HEK293 (cell line): ENCODE measurements around the gene TIMM17A.

ENCODE experiments used
- CTCF ChIA-PET: fragments of 350-600 bp; formaldehyde crosslinking; extraction: SDS; loops from one replicate; lab custom pipeline; 2021; ENCODE audit warnings: antibody characterized with exemption; lab: Yijun Ruan, JAX
- POLR2A ChIA-PET: fragments of 300-600 bp; formaldehyde crosslinking; extraction: SDS; loops from one replicate; lab custom pipeline; 2020; ENCODE audit warnings: antibody characterized with exemption, inconsistent platforms; lab: Yijun Ruan, JAX
- H3K27ac ChIP-seq: fragments of 200-500 bp; sonication (Bioruptor generic); 2 replicates; pipeline ENCODE4 v1.5.1; 2014; ENCODE audit warnings: low read depth, low read length, control low read depth, inconsistent platforms; ENCODE audit errors: extremely low read depth
- H3K36me3 ChIP-seq, 2 experiments: fragments of 200-500 bp in 1 of 2; sonication (Bioruptor generic) in 1 of 2; 1 replicate in 1 of 2; 2 replicates in 1 of 2; pipeline ENCODE4 v1.5.1; 2014 to 2017; ENCODE audit warnings: inconsistent platforms in 2 of 2, low read length in 2 of 2; ENCODE audit not compliant: control insufficient read depth in 2 of 2, insufficient read depth in 1 of 2
- H3K4me1 ChIP-seq: fragments of 200-500 bp; sonication (Bioruptor generic); 2 replicates; pipeline ENCODE4 v1.5.1; 2014; ENCODE audit warnings: mild to moderate bottlenecking, low read length, inconsistent platforms; ENCODE audit not compliant: control insufficient read depth, insufficient read depth
- H3K4me3 ChIP-seq: 2 replicates; pipeline ENCODE4 v1.5.1; 2011; ENCODE audit warnings: low read depth, mild to moderate bottlenecking, control low read depth, low read length, moderate library complexity
- H3K9me3 ChIP-seq: fragments of 200-500 bp; sonication (Bioruptor generic); 2 replicates; pipeline ENCODE4 v1.5.1; 2014; ENCODE audit warnings: low read depth, low read length, inconsistent platforms; ENCODE audit not compliant: control insufficient read depth, insufficient read depth
- BCL11B ChIP-seq: fragments of 450-650 bp; formaldehyde crosslinking; IDR thresholded peaks from 2 replicates; pipeline ENCODE4 v1.5.1; 2016; ENCODE audit warnings: low read depth, missing biosample characterization, missing genetic modification characterization
- CTCF ChIP-seq: fragments of 450-650 bp; formaldehyde crosslinking; IDR thresholded peaks from 2 replicates; pipeline ENCODE4 v1.5.1; 2016; ENCODE audit warnings: missing biosample characterization, missing genetic modification characterization
- ELK4 ChIP-seq: IDR thresholded peaks from 2 replicates; pipeline ENCODE4 v1.6.1; 2011; ENCODE audit warnings: mild to moderate bottlenecking, low read depth, low read length, borderline replicate concordance
- KLF10 ChIP-seq: fragments of 450-650 bp; IDR thresholded peaks from 2 replicates; pipeline ENCODE4 v1.5.1; 2018; ENCODE audit warnings: missing biosample characterization, mild to moderate bottlenecking, missing genetic modification characterization
- KLF8 ChIP-seq: fragments of 450-650 bp; formaldehyde crosslinking; IDR thresholded peaks from 2 replicates; pipeline ENCODE4 v1.5.1; 2016; ENCODE audit warnings: missing biosample characterization, missing genetic modification characterization
- ZBTB20 ChIP-seq: fragments of 450-650 bp; formaldehyde crosslinking; IDR thresholded peaks from 2 replicates; pipeline ENCODE4 v1.5.1; 2016; ENCODE audit warnings: missing biosample characterization, missing genetic modification characterization
- ZBTB26 ChIP-seq: fragments of 450-650 bp; formaldehyde crosslinking; optimal IDR thresholded peaks from 2 replicates; pipeline ENCODE3; 2016; ENCODE audit warnings: missing biosample characterization, mild to moderate bottlenecking, missing genetic modification characterization
- ZBTB8A ChIP-seq: fragments of 450-650 bp; formaldehyde crosslinking; IDR thresholded peaks from 2 replicates; pipeline ENCODE4 v1.5.1; 2016; ENCODE audit warnings: missing biosample characterization, missing genetic modification characterization
- ZIC2 ChIP-seq: fragments of 450-650 bp; formaldehyde crosslinking; IDR thresholded peaks from 2 replicates; pipeline ENCODE4 v1.5.1; 2016; ENCODE audit warnings: missing biosample characterization, missing genetic modification characterization
- ZNF140 ChIP-seq: fragments of 450-650 bp; formaldehyde crosslinking; IDR thresholded peaks from 2 replicates; pipeline ENCODE4 v1.5.1; 2016; ENCODE audit warnings: missing biosample characterization, missing genetic modification characterization
- ZNF146 ChIP-seq: fragments of 450-650 bp; formaldehyde crosslinking; IDR thresholded peaks from 2 replicates; pipeline ENCODE4 v1.5.1; 2016; ENCODE audit warnings: missing biosample characterization, missing genetic modification characterization
- ZNF174 ChIP-seq: fragments of 450-650 bp; formaldehyde crosslinking; IDR thresholded peaks from 2 replicates; pipeline ENCODE4 v1.5.0; 2017; ENCODE audit warnings: missing biosample characterization, mild to moderate bottlenecking, missing genetic modification characterization
- ZNF202 ChIP-seq: fragments of 450-650 bp; formaldehyde crosslinking; IDR thresholded peaks from 2 replicates; pipeline ENCODE4 v1.5.1; 2016; ENCODE audit warnings: missing biosample characterization, missing genetic modification characterization, borderline replicate concordance
- ZNF223 ChIP-seq: fragments of 450-650 bp; formaldehyde crosslinking; IDR thresholded peaks from 2 replicates; pipeline ENCODE4 v1.5.1; 2016; ENCODE audit warnings: missing biosample characterization, missing genetic modification characterization
- ZNF24 ChIP-seq: fragments of 450-650 bp; formaldehyde crosslinking; IDR thresholded peaks from 2 replicates; pipeline ENCODE4 v1.5.1; 2016; ENCODE audit warnings: missing biosample characterization, missing genetic modification characterization
- ZNF292 ChIP-seq: fragments of 450-650 bp; formaldehyde crosslinking; IDR thresholded peaks from 2 replicates; pipeline ENCODE4 v1.5.1; 2016; ENCODE audit warnings: low read depth, missing biosample characterization, missing genetic modification characterization, borderline replicate concordance
- ZNF426 ChIP-seq: fragments of 450-650 bp; formaldehyde crosslinking; IDR thresholded peaks from 2 replicates; pipeline ENCODE4 v1.5.1; 2017; ENCODE audit warnings: missing biosample characterization, missing genetic modification characterization, mild to moderate bottlenecking, inconsistent platforms, moderate library complexity
- ZNF514 ChIP-seq: fragments of 450-650 bp; formaldehyde crosslinking; IDR thresholded peaks from 2 replicates; pipeline ENCODE4 v1.5.1; 2016; ENCODE audit warnings: missing biosample characterization, missing genetic modification characterization
- ZNF549 ChIP-seq: fragments of 450-650 bp; IDR thresholded peaks from 2 replicates; pipeline ENCODE4 v1.5.1; 2018; ENCODE audit warnings: missing biosample characterization, missing genetic modification characterization, mild to moderate bottlenecking, inconsistent platforms, moderate library complexity
- ZNF560 ChIP-seq: fragments of 450-650 bp; formaldehyde crosslinking; IDR thresholded peaks from 2 replicates; pipeline ENCODE4 v1.5.1; 2017; ENCODE audit warnings: missing biosample characterization, missing genetic modification characterization, borderline replicate concordance
- ZNF623 ChIP-seq: fragments of 450-650 bp; formaldehyde crosslinking; IDR thresholded peaks from 2 replicates; pipeline ENCODE4 v1.5.1; 2016; ENCODE audit warnings: missing biosample characterization, missing genetic modification characterization
- ZNF768 ChIP-seq: fragments of 450-650 bp; formaldehyde crosslinking; IDR thresholded peaks from 2 replicates; pipeline ENCODE4 v1.5.1; 2018; ENCODE audit warnings: missing biosample characterization, mild to moderate bottlenecking, missing genetic modification characterization
- ZNF792 ChIP-seq: fragments of 450-650 bp; formaldehyde crosslinking; IDR thresholded peaks from 2 replicates; pipeline ENCODE4 v1.5.1; 2016; ENCODE audit warnings: missing biosample characterization, missing genetic modification characterization
- ZNF830 ChIP-seq: fragments of 450-650 bp; IDR thresholded peaks from 2 replicates; pipeline ENCODE4 v1.5.0; 2018; ENCODE audit warnings: missing biosample characterization, missing genetic modification characterization, low read depth, mild to moderate bottlenecking, moderate library complexity

Gene TIMM17A

GRCh38 chr1:201928266-201928665 lies 27.0 kb upstream of the TIMM17A start:
- ChIA-PET CTCF (interaction anchor here (0.6 to 1.0 kb wide), 2 partner anchors 29 to 1152 kb away, joined by 3 to 4 read pairs; no protein-coding TSS in a partner anchor), POLR2A (no interaction called here)
- Histone ChIP-seq H3K27ac (no peak overlapping the region), H3K36me3 (no peaks in the 10 kb centered on the region), H3K9me3 (no peaks in the 10 kb centered on the region), H3K4me3 (no peak overlapping the region), H3K4me1 (no peaks in the 10 kb centered on the region)
- TF ChIP-seq ZNF174: no peak
- no peak for TF ChIP-seq ZNF623 (tag by site-specific recombination)
- no peak for TF ChIP-seq KLF8
- no peak for TF ChIP-seq ZBTB26
- TF ChIP-seq ZNF202 (tag by site-specific recombination): no peak
- no peak for TF ChIP-seq CTCF
- no peak for TF ChIP-seq ZNF223 (tag by site-specific recombination)
- TF ChIP-seq ZNF549 (tag by site-specific recombination): no peak
- no peak for TF ChIP-seq KLF10 (tag by site-specific recombination)
- no peak for TF ChIP-seq ELK4
- TF ChIP-seq ZNF768 (tag by site-specific recombination): no peak
- TF ChIP-seq BCL11B (tag by site-specific recombination): no peak
- no peak for TF ChIP-seq ZNF292 (tag by site-specific recombination)
- no peak for TF ChIP-seq ZNF426 (tag by site-specific recombination)
- TF ChIP-seq ZIC2: no peak
- TF ChIP-seq ZNF514 (tag by site-specific recombination): no peak
- no peak for TF ChIP-seq ZBTB8A (tag by site-specific recombination)

GRCh38 chr1:201930137-201930536 lies 25.2 kb upstream of the TIMM17A start:
- TF ChIP-seq ZNF146 (tag by site-specific recombination) (no peak), ZNF792 (tag by site-specific recombination) (no peak), ZNF24 (no peak), ZNF140 (tag by site-specific recombination) (no peak), ZBTB20 (no peak), ZNF560 (tag by site-specific recombination) (no peak), ZNF830 (tag by site-specific recombination) (no peak)
- TF ChIP-seq, all 188 proteins: peak for 0
- Histone ChIP-seq H3K27ac (no peak overlapping the region), H3K4me3 (no peak overlapping the region), H3K36me3 (no peaks in the 10 kb centered on the region), H3K4me1 (no peaks in the 10 kb centered on the region), H3K9me3 (no peaks in the 10 kb centered on the region)
- ChIA-PET CTCF (no interaction called here), POLR2A (no interaction called here)
